T-helper 2 cell treated with Interferon-gamma antibody and Interleukin-4, amounts not matched to agents 5 μg/mL and 100 μg/mL, for 36 hours (primary cell): Measurements from ENCODE around the gene PIPOX.

ENCODE experiments used
- DNase-seq: peaks from one replicate; pipeline ENCODE4 v3.0.0; 2021; ENCODE audit warnings: low spot score
- H3K27ac Mint-ChIP-seq: one replicate; pipeline ENCODE4 v1.8.0; 2021; ENCODE audit warnings: mild to moderate bottlenecking, mixed read lengths
- H3K27me3 Mint-ChIP-seq: one replicate; pipeline ENCODE4 v1.8.0; 2021; ENCODE audit warnings: low read depth, mixed read lengths
- H3K36me3 Mint-ChIP-seq: one replicate; pipeline ENCODE4 v1.8.0; 2021; ENCODE audit warnings: low read depth, mixed read lengths
- H3K4me1 Mint-ChIP-seq: one replicate; pipeline ENCODE4 v1.8.0; 2021; ENCODE audit warnings: low read depth, mixed read lengths
- H3K4me3 Mint-ChIP-seq: one replicate; pipeline ENCODE4 v1.8.0; 2022; ENCODE audit warnings: mild to moderate bottlenecking, moderate library complexity, mixed read lengths
- H3K9me3 Mint-ChIP-seq: one replicate; pipeline ENCODE4 v1.8.0; 2021; ENCODE audit warnings: mixed read lengths

The PIPOX gene

GRCh38 chr17:29046473-29046839 lies 3.5 kb downstream of the PIPOX start:
- H3K9me3 Mint-ChIP-seq = no peaks in the 10 kb centered on the region
- peaks cover 8% of the 10 kb centered on the region for H3K27me3 Mint-ChIP-seq
- H3K4me1 Mint-ChIP-seq = peaks cover 3% of the 10 kb centered on the region
- no peak for DNase-seq
- H3K36me3 Mint-ChIP-seq = no peaks in the 10 kb centered on the region
- H3K27ac Mint-ChIP-seq = no peak overlapping the region
- H3K4me3 Mint-ChIP-seq = no peak overlapping the region

GRCh38 chr17:29048440-29049368 lies 5.8 kb downstream of the PIPOX start:
- Mint-ChIP-seq H3K36me3 (no peaks in the 10 kb centered on the region), H3K27ac (no peak overlapping the region), H3K27me3 (peaks cover 8% of the 10 kb centered on the region), H3K9me3 (no peaks in the 10 kb centered on the region), H3K4me3 (no peak overlapping the region), H3K4me1 (no peaks in the 10 kb centered on the region)
- no peak for DNase-seq

- H3K27me3 Mint-ChIP-seq = peaks cover 8% of the 10 kb centered on the region
- no peak overlapping the region for H3K27ac Mint-ChIP-seq
- no peak for DNase-seq
- no peaks in the 10 kb centered on the region for H3K4me1 Mint-ChIP-seq
- no peaks in the 10 kb centered on the region for H3K36me3 Mint-ChIP-seq
- no peak overlapping the region for H3K4me3 Mint-ChIP-seq
- H3K9me3 Mint-ChIP-seq = no peaks in the 10 kb centered on the region
Measured at GRCh38 chr17:29049541-29050145, 6.7 kb downstream of the PIPOX start.

GRCh38 chr17:29050176-29050575 lies 7.2 kb downstream of the PIPOX start:
- Mint-ChIP-seq H3K4me3 (no peak overlapping the region), H3K9me3 (no peaks in the 10 kb centered on the region), H3K4me1 (no peaks in the 10 kb centered on the region), H3K27ac (no peak overlapping the region), H3K36me3 (no peaks in the 10 kb centered on the region), H3K27me3 (peaks cover 8% of the 10 kb centered on the region)
- no peak for DNase-seq

GRCh38 chr17:29051194-29051593 lies 8.3 kb downstream of the PIPOX start:
- Mint-ChIP-seq H3K4me1 (no peaks in the 10 kb centered on the region), H3K36me3 (no peaks in the 10 kb centered on the region), H3K27ac (no peak overlapping the region), H3K27me3 (peaks cover 3% of the 10 kb centered on the region), H3K4me3 (no peak overlapping the region), H3K9me3 (no peaks in the 10 kb centered on the region)
- no peak for DNase-seq

- H3K27ac Mint-ChIP-seq = no peak overlapping the region
- no peaks in the 10 kb centered on the region for H3K4me1 Mint-ChIP-seq
- peaks cover 3% of the 10 kb centered on the region for H3K27me3 Mint-ChIP-seq
- no peak for DNase-seq
- H3K36me3 Mint-ChIP-seq = no peaks in the 10 kb centered on the region
- no peak overlapping the region for H3K4me3 Mint-ChIP-seq
- no peaks in the 10 kb centered on the region for H3K9me3 Mint-ChIP-seq
Measured at GRCh38 chr17:29051731-29052130, 8.8 kb downstream of the PIPOX start.

GRCh38 chr17:29054835-29055234 lies 11.9 kb downstream of the PIPOX start:
- no peaks in the 10 kb centered on the region for H3K36me3 Mint-ChIP-seq
- H3K27me3 Mint-ChIP-seq = no peaks in the 10 kb centered on the region
- DNase-seq = no peak
- H3K4me1 Mint-ChIP-seq = no peaks in the 10 kb centered on the region
- H3K9me3 Mint-ChIP-seq = no peaks in the 10 kb centered on the region
- no peak overlapping the region for H3K4me3 Mint-ChIP-seq
- no peak overlapping the region for H3K27ac Mint-ChIP-seq

- Mint-ChIP-seq H3K4me3 (no peak overlapping the region), H3K4me1 (no peaks in the 10 kb centered on the region), H3K36me3 (no peaks in the 10 kb centered on the region), H3K27me3 (peaks cover 2% of the 10 kb centered on the region), H3K27ac (no peak overlapping the region), H3K9me3 (no peaks in the 10 kb centered on the region)
- DNase-seq = no peak
Measured at GRCh38 chr17:29057361-29057760, 14.4 kb downstream of the PIPOX start.

GRCh38 chr17:29058391-29058790 lies 15.4 kb downstream of the PIPOX start:
- no peak for DNase-seq

GRCh38 chr17:29059281-29059680 lies 16.3 kb downstream of the PIPOX start:
- Mint-ChIP-seq H3K4me1 (no peaks in the 10 kb centered on the region), H3K9me3 (no peaks in the 10 kb centered on the region), H3K36me3 (no peaks in the 10 kb centered on the region), H3K27me3 (peaks cover 4% of the 10 kb centered on the region), H3K27ac (no peak overlapping the region), H3K4me3 (no peak overlapping the region)
- no peak for DNase-seq

More at GRCh38 chr17:29058391-29058790, 15.4 kb downstream of the PIPOX start:
- H3K36me3 Mint-ChIP-seq = no peaks in the 10 kb centered on the region
- no peak overlapping the region for H3K4me3 Mint-ChIP-seq
- H3K27me3 Mint-ChIP-seq = peaks cover 4% of the 10 kb centered on the region
- no peak overlapping the region for H3K27ac Mint-ChIP-seq
- H3K9me3 Mint-ChIP-seq = no peaks in the 10 kb centered on the region
- H3K4me1 Mint-ChIP-seq = no peaks in the 10 kb centered on the region

GRCh38 chr17:29060475-29060874 lies 17.5 kb downstream of the PIPOX start:
- Mint-ChIP-seq H3K36me3 (no peaks in the 10 kb centered on the region), H3K27ac (no peak overlapping the region), H3K9me3 (no peaks in the 10 kb centered on the region), H3K4me1 (no peaks in the 10 kb centered on the region), H3K27me3 (peaks cover 4% of the 10 kb centered on the region), H3K4me3 (no peak overlapping the region)
- DNase-seq = no peak

- H3K9me3 Mint-ChIP-seq = no peaks in the 10 kb centered on the region
- H3K4me1 Mint-ChIP-seq = no peaks in the 10 kb centered on the region
- no peak for DNase-seq
- H3K36me3 Mint-ChIP-seq = no peaks in the 10 kb centered on the region
- H3K27ac Mint-ChIP-seq = no peak overlapping the region
- peaks cover 4% of the 10 kb centered on the region for H3K27me3 Mint-ChIP-seq
- no peak overlapping the region for H3K4me3 Mint-ChIP-seq
Measured at GRCh38 chr17:29061036-29061435, 18.1 kb downstream of the PIPOX start.

- no peaks in the 10 kb centered on the region for H3K4me1 Mint-ChIP-seq
- no peak for DNase-seq
- H3K27ac Mint-ChIP-seq = no peak overlapping the region
- no peaks in the 10 kb centered on the region for H3K36me3 Mint-ChIP-seq
- H3K27me3 Mint-ChIP-seq = peaks cover 4% of the 10 kb centered on the region
- H3K4me3 Mint-ChIP-seq = no peak overlapping the region
- no peaks in the 10 kb centered on the region for H3K9me3 Mint-ChIP-seq
Measured at GRCh38 chr17:29062215-29062614, 19.3 kb downstream of the PIPOX start.

- Mint-ChIP-seq H3K4me3 (no peak overlapping the region), H3K27ac (no peak overlapping the region)
Measured at GRCh38 chr17:29063992-29064391, 21.1 kb downstream of the PIPOX start.

More at GRCh38 chr17:29063992-29064391, 21.1 kb downstream of the PIPOX start:
- no peaks in the 10 kb centered on the region for H3K9me3 Mint-ChIP-seq
- H3K4me1 Mint-ChIP-seq = no peaks in the 10 kb centered on the region
- peaks cover 4% of the 10 kb centered on the region for H3K27me3 Mint-ChIP-seq
- H3K36me3 Mint-ChIP-seq = no peaks in the 10 kb centered on the region
- no peak for DNase-seq
